H1 (cell line): ENCODE measurements around the gene LEPR. TPM values are rescaled to one million over a fixed set of nuclear protein-coding genes. Genes with fewer than 3 reads are reported as not detected.

Experiments used
- CTCF ChIA-PET: fragments of 300-600 bp; sonication (Branson Sonifier 250); formaldehyde crosslinking; loops from one replicate; lab custom pipeline; 2021; ENCODE audit not compliant: partially characterized antibody; lab: Charles Lee
- POLR2A ChIA-PET: fragments of 300-600 bp; sonication (Branson Sonifier 250); formaldehyde crosslinking; loops from one replicate; lab custom pipeline; 2021; ENCODE audit warnings: inconsistent platforms; ENCODE audit not compliant: partially characterized antibody; lab: Charles Lee
- DNase-seq, 2 experiments: peaks; one replicate each; pipeline versions ENCODE4 v3.0.0 to v3.0.0-alpha.2; 2010 to 2022; ENCODE audit warnings: low spot score in 2 of 2, low read depth in 1 of 2, mixed read lengths in 1 of 2
- FAIRE-seq: peaks from 2 replicates; lab custom pipeline; 2011; peaks lifted over from hg19 to GRCh38; lab: Jason Lieb, UNC
- H2AFZ ChIP-seq: 2 replicates; pipeline ENCODE4 v1.8.1; 2012; ENCODE audit warnings: low read length, inconsistent platforms
- H2AK5ac ChIP-seq: 2 replicates; pipeline ENCODE4 v1.6.1; 2013; ENCODE audit warnings: low read depth, low read length
- H2BK120ac ChIP-seq: replicated peaks from 2 replicates; pipeline ENCODE3; 2013; ENCODE audit warnings: low read depth, low read length, inconsistent platforms
- H2BK12ac ChIP-seq: 2 replicates; pipeline ENCODE4 v1.6.1; 2013; ENCODE audit warnings: low read depth, low read length
- H2BK15ac ChIP-seq: 2 replicates; pipeline ENCODE4 v1.6.1; 2013; ENCODE audit warnings: low read length
- H2BK20ac ChIP-seq: 2 replicates; pipeline ENCODE4 v1.6.1; 2013; ENCODE audit warnings: low read length
- H2BK5ac ChIP-seq: 2 replicates; pipeline ENCODE4 v1.6.1; 2013; ENCODE audit warnings: low read depth, low read length
- H3K14ac ChIP-seq: 2 replicates; pipeline ENCODE4 v1.6.1; 2013; ENCODE audit warnings: inconsistent platforms; ENCODE audit not compliant: insufficient read length
- H3K18ac ChIP-seq: 2 replicates; pipeline ENCODE4 v1.6.1; 2013; ENCODE audit warnings: low read length; ENCODE audit errors: extremely low read depth
- H3K23ac ChIP-seq: 2 replicates; pipeline ENCODE4 v1.6.1; 2013; ENCODE audit warnings: inconsistent platforms; ENCODE audit not compliant: insufficient read length
- H3K23me2 ChIP-seq: 2 replicates; pipeline ENCODE4 v1.6.1; 2013; ENCODE audit warnings: low read depth, low read length
- H3K27ac ChIP-seq: 2 replicates; pipeline ENCODE4 v1.6.1; 2011; ENCODE audit warnings: low read depth, low read length, inconsistent platforms
- H3K27me3 ChIP-seq, 4 experiments: replicated peaks in 1 of 4; 1 replicate in 1 of 4; 2 replicates in 3 of 4; pipeline versions ENCODE4 v1.6.1 to v1.8.1; 2011 to 2013; ENCODE audit warnings: low read length in 3 of 4, mild to moderate bottlenecking in 3 of 4, inconsistent platforms in 2 of 4, mixed read lengths in 2 of 4, moderate library complexity in 1 of 4; ENCODE audit not compliant: control insufficient read depth in 3 of 4, insufficient read depth in 3 of 4; ENCODE audit errors: extremely low read depth in 1 of 4
- H3K36me3 ChIP-seq, 4 experiments: 2 replicates each; pipeline versions ENCODE4 v1.6.1 to v1.8.1; 2011 to 2013; ENCODE audit warnings: mild to moderate bottlenecking in 4 of 4, low read length in 3 of 4, moderate library complexity in 2 of 4, control low read depth in 1 of 4, inconsistent platforms in 1 of 4; ENCODE audit not compliant: insufficient read depth in 4 of 4, control insufficient read depth in 2 of 4
- H3K4ac ChIP-seq: replicated peaks from 2 replicates; pipeline ENCODE3; 2013; ENCODE audit warnings: low read length, low read depth, mixed read lengths, inconsistent platforms; ENCODE audit not compliant: insufficient read length
- H3K4me1 ChIP-seq, 4 experiments: replicated peaks in 1 of 4; 1 replicate in 1 of 4; 2 replicates in 3 of 4; pipeline versions ENCODE4 v1.6.1 to v1.8.1; 2011 to 2013; ENCODE audit warnings: low read length in 3 of 4, inconsistent platforms in 2 of 4, mixed read lengths in 1 of 4; ENCODE audit not compliant: insufficient read depth in 4 of 4, control insufficient read depth in 3 of 4
- H3K4me2 ChIP-seq, 2 experiments: 2 replicates each; pipeline versions ENCODE4 v1.6.1 to v1.8.1; 2011 to 2013; ENCODE audit warnings: low read depth in 2 of 2, low read length in 2 of 2, control low read depth in 1 of 2, inconsistent platforms in 1 of 2, mild to moderate bottlenecking in 1 of 2; ENCODE audit not compliant: insufficient read depth in 1 of 2
- H3K4me3 ChIP-seq, 4 experiments: fragments of 200-600, 300-600 bp in 1 of 4; sonication (generic), shearing (Covaris generic), sonication (Bioruptor Twin) in 1 of 4; 2 replicates each; pipeline versions ENCODE4 v1.5.1 to v1.8.1; 2011 to 2016; ENCODE audit warnings: low read length in 4 of 4, low read depth in 3 of 4, control low read depth in 2 of 4, inconsistent platforms in 2 of 4, mild to moderate bottlenecking in 2 of 4, mixed read lengths in 1 of 4, moderate library complexity in 1 of 4; ENCODE audit not compliant: insufficient read depth in 2 of 4; ENCODE audit errors: extremely low read depth in 1 of 4
- H3K56ac ChIP-seq: replicated peaks from 2 replicates; pipeline ENCODE3; 2013; ENCODE audit warnings: low read depth, mild to moderate bottlenecking, mixed read lengths, low read length, inconsistent platforms; ENCODE audit not compliant: insufficient read length
- H3K79me1 ChIP-seq: 2 replicates; pipeline ENCODE4 v1.6.1; 2013; ENCODE audit warnings: low read depth, low read length, control low read depth
- H3K79me2 ChIP-seq, 2 experiments: 2 replicates each; pipeline versions ENCODE4 v1.6.1 to v1.8.1; 2012 to 2013; ENCODE audit warnings: low read length in 2 of 2, mild to moderate bottlenecking in 2 of 2, inconsistent platforms in 1 of 2; ENCODE audit not compliant: insufficient read depth in 2 of 2, control insufficient read depth in 1 of 2
- H3K9ac ChIP-seq, 4 experiments: replicated peaks in 1 of 4; 1 replicate in 1 of 4; 2 replicates in 3 of 4; pipeline versions ENCODE4 v1.6.1 to v1.8.1; 2011 to 2013; ENCODE audit warnings: low read depth in 3 of 4, low read length in 3 of 4, control low read depth in 2 of 4, mild to moderate bottlenecking in 2 of 4, moderate library complexity in 2 of 4, inconsistent platforms in 1 of 4; ENCODE audit errors: extremely low read depth in 1 of 4
- H3K9me3 ChIP-seq, 2 experiments: 2 replicates each; pipeline versions ENCODE4 v1.6.1 to v1.8.1; 2012 to 2013; ENCODE audit warnings: mild to moderate bottlenecking in 2 of 2, moderate library complexity in 2 of 2, control low read depth in 1 of 2, inconsistent platforms in 1 of 2, low read depth in 1 of 2, low read length in 1 of 2, mixed read lengths in 1 of 2; ENCODE audit not compliant: insufficient read depth in 2 of 2
- H4K20me1 ChIP-seq, 2 experiments: replicated peaks in 1 of 2; 2 replicates each; pipeline versions ENCODE3 to v1.8.1; 2011 to 2013; ENCODE audit warnings: inconsistent platforms in 2 of 2, low read length in 2 of 2, mild to moderate bottlenecking in 1 of 2; ENCODE audit not compliant: insufficient read depth in 2 of 2, control insufficient read depth in 1 of 2
- H4K5ac ChIP-seq: 2 replicates; pipeline ENCODE4 v1.6.1; 2013; ENCODE audit warnings: low read length, low read depth, mixed read lengths, inconsistent platforms; ENCODE audit not compliant: insufficient read length
- H4K8ac ChIP-seq: 2 replicates; pipeline ENCODE4 v1.8.0; 2013; ENCODE audit warnings: mild to moderate bottlenecking, moderate library complexity, low read length, inconsistent platforms; ENCODE audit not compliant: insufficient read depth; ENCODE audit errors: extremely low read depth
- H4K91ac ChIP-seq: replicated peaks from 2 replicates; pipeline ENCODE3; 2013; ENCODE audit warnings: low read length, mixed read lengths, inconsistent platforms; ENCODE audit not compliant: insufficient read length
- HDAC6 ChIP-seq: IDR thresholded peaks from one replicate; pipeline ENCODE4 v1.7.1; 2012; ENCODE audit warnings: low read depth, mild to moderate bottlenecking, inconsistent platforms, low read length, moderate library complexity
- KDM4A ChIP-seq: IDR thresholded peaks from one replicate; pipeline ENCODE4 v1.7.1; 2012; ENCODE audit warnings: low read depth, mild to moderate bottlenecking, moderate library complexity, low read length, inconsistent platforms; ENCODE audit not compliant: severe bottlenecking
- SUZ12 ChIP-seq: fragments of 200-600 bp; sonication (generic); IDR thresholded peaks from 2 replicates; pipeline ENCODE4 v1.6.1; 2012; ENCODE audit warnings: mild to moderate bottlenecking, inconsistent platforms, low read length, moderate library complexity, mixed read lengths
- TBP ChIP-seq: IDR thresholded peaks from 2 replicates; pipeline ENCODE4 v1.6.1; 2011; ENCODE audit warnings: low read depth, low read length, improper control_type of control experiment
- WGBS, 2 experiments: shearing (Covaris generic) in 1 of 2; methylation state at CpG; one replicate each; pipeline versions ENCODE4 v1.1.6 to v1.1.7; 2013 to 2015; ENCODE audit warnings: low lambda C conversion rate in 2 of 2, mixed read lengths in 2 of 2, inconsistent platforms in 1 of 2, low coverage in 1 of 2, missing lambda C conversion rate in 1 of 2; ENCODE audit not compliant: insufficient replicate concordance in 2 of 2, insufficient coverage in 1 of 2, insufficient read length in 1 of 2; ENCODE audit errors: extremely low coverage in 1 of 2, missing lambda C conversion rate in 1 of 2; 5-methylcytosine and 5-hydroxymethylcytosine counted together
- polyA plus RNA-seq, 7 experiments: library from polyadenylated mRNA; depleted of rRNA in 3 of 7; stranded (reverse) in 5 of 7; unstranded in 2 of 7; fragments of >200 nt in 5 of 7; fragments of 200-250 nt in 2 of 7; gene quantifications; 1 replicate in 5 of 7; 2 replicates in 1 of 7; 4 replicates in 1 of 7; pipeline versions ENCODE4 v1.2.1 to v1.2.3, GENCODE V29; 2011 to 2013; ENCODE audit warnings: missing spikeins in 2 of 7, mixed read lengths in 2 of 7
- total RNA-seq: library from RNA; stranded (reverse); fragmentation: NEBNext Ultra II Directional; extraction: Animal tissue kit (Norgen Biotek cat#: 25700); gene quantifications from 2 replicates; pipeline ENCODE4 v1.2.1, GENCODE V29; 2021

The LEPR gene
- total and polyA plus RNA-seq, 2 of the 8 experiments (the other 6 are each of a cell fraction or from before 2014, with no cell fraction given) = 1.3 to 3.9 TPM

DNA sequence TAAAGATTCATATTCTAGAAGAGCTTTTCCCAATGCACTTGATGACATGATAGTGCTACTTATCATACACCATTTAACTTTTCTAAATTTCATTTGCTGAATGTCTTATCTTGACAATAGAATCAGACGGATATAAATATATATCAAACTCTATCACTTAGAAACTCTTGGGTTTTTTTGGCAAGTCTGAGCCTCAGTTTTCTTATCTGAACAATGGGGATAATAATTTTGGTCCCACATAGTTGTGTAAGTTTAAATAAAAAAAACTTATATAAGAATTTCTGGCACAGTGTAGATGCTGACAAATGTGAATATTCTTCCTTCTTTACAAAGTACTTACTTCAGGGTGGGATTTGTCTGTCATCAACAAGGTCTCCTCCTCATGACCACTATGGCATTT, 21.5 kb upstream of the LEPR start:
- Histone ChIP-seq H2BK120ac (no peak overlapping the region), H3K79me2 (no peaks in the 10 kb centered on the region), H3K9ac (no peak overlapping the region), H3K4ac (no peak overlapping the region), H3K56ac (no peak overlapping the region), H4K20me1 (no peaks in the 10 kb centered on the region), H3K18ac (no peak overlapping the region), H3K9me3 (no peaks in the 10 kb centered on the region; a peak in 1 of 4 replicates), H2AK5ac (no peak overlapping the region), H3K4me3 (no peak overlapping the region), H3K4me2 (no peak overlapping the region), H4K91ac (no peak overlapping the region), H3K79me1 (no peaks in the 10 kb centered on the region), H3K27ac (no peak overlapping the region), H3K36me3 (no peaks in the 10 kb centered on the region), H2BK12ac (no peak overlapping the region), H4K8ac (no peak overlapping the region), H4K5ac (no peak overlapping the region), H3K23me2 (no peaks in the 10 kb centered on the region), H3K23ac (no peak overlapping the region), H3K4me1 (peaks cover 0 to 3% (median under 1%) of the 10 kb centered on the region in 4 experiments; a peak in 5 of 7 replicates), H2AFZ (no peak overlapping the region), H3K27me3 (no peaks in the 10 kb centered on the region), H2BK15ac (no peak overlapping the region), H2BK20ac (no peak overlapping the region), H3K14ac (no peak overlapping the region), H2BK5ac (no peak overlapping the region)
- FAIRE-seq (no peak), DNase-seq (no peak)
- CTCF ChIA-PET = interaction anchor here (0.9 kb wide), 1 partner anchor 45 kb away, joined by 3 read pairs; no protein-coding TSS in a partner anchor
- POLR2A ChIA-PET = no interaction called here
- 97% methylated on average over 1 of the region's 1 CpG; no CpG with 5 or more reads in 1 of the 2 experiments for WGBS, 2 experiments
- TF ChIP-seq KDM4A = no peak
- no peak for TF ChIP-seq SUZ12
- no peak for TF ChIP-seq HDAC6
- TF ChIP-seq TBP = no peak
